Stimulated activated CD4-positive, alpha-beta T cell treated with anti-CD3 and anti-CD28 coated beads, Interleukin-12 subunit alpha, Interleukin-12 subunit beta, amount 100 ng/mL, for 4 hours (primary cell): ENCODE measurements around the gene C14orf93.
"Not testable (repeated sequence)": the region's sequence is repeated elsewhere in the genome, so short reads cannot be mapped to it uniquely, and the experiment has no call there.

Source experiments
- DNase-seq: peaks from one replicate; pipeline ENCODE4 v3.0.0-alpha.2; 2020

The C14orf93 gene

DNA sequence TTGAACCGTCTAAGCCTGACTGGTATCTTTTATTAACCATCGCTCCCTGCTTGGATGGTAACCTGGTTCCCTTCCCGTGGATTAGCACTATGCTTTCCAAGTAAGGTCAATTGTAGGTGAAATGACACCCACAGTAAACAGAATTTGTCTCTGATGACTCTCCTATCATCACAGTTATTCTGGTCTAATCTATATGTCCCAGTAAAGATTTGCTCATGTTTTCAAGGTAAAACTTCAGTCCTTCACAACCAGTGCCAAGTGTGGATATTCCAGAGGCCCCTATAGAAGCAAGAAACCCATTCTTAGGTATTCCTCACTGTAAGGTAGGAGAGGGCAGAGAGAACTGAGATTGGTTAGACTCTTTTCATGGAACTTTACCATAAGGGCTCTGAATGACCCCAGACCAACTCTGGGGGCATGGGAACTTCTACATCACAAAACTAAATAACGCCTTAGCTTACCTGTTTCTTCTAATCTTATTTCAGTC, 43.1 kb downstream of the C14orf93 start:
- DNase-seq = no peak

DNA sequence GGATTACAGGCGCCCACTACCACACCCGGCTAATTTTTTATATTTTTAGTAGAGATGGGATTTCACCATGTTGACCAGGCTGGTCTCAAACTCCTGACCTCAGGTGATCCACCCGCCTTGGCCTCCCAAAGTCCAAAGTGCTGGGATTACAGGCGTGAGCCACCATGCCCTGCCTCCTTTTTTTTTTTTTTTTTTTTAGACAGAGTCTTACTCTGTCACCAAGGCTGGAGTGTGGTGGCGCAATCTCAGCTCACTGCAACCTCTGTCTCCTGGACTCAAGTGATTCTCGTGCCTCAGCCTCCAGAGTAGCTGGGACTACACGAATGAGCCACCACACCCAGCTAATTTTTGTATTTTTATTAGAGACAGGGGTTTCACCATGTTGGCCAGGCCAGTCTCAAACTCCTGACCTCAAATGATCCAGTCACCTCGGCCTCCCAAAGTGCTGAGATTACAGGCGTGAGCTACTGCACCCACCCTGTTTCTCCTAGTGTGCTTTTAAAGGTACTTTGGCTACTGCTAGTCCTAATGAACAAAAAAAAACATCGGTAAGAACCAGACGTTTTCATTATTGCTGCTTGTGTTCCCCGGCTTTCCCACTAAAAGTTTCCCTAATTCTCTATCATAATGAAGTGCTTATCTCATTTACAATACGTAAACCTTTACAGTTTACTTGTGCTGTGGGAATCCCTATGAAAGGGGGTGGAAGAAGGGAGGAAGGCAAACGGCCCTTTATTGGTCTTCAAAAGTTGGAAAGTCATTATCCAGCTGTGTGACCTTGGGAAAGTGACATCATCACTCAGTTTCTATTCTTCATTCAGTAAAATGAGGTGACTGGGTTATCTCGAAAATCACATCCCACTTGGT, 43.8 kb downstream of the C14orf93 start:
- DNase-seq = not testable (repeated sequence)

DNA sequence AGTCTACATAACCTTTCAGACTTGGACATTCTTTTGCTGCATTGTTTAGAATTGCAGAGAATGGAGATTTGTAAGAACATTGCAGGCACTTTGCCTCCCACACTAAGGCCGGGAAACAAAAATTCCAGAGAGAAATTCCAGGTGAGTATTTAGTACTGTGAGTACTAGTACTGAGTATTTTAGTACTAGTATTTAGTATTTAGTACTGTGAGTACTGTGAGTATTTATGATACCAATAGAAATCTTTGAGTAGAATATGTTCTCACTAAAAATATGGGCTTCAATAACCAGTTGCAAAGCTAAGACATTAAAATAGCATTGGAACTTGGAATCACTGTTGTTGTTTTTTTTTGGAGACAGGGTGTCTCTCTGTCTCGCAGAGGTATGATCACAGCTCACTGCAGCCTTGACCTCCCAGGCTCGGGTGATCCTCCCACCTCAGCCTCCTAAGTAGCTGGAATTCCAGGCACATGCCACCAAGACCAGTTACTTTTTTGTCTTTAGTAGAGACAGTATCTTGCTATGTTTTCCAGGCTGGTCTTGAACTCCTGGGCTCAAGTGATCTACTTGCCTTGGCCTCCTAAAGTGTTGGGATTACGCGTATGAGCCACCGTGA, 47.8 kb downstream of the C14orf93 start:
- no peak for DNase-seq

DNA sequence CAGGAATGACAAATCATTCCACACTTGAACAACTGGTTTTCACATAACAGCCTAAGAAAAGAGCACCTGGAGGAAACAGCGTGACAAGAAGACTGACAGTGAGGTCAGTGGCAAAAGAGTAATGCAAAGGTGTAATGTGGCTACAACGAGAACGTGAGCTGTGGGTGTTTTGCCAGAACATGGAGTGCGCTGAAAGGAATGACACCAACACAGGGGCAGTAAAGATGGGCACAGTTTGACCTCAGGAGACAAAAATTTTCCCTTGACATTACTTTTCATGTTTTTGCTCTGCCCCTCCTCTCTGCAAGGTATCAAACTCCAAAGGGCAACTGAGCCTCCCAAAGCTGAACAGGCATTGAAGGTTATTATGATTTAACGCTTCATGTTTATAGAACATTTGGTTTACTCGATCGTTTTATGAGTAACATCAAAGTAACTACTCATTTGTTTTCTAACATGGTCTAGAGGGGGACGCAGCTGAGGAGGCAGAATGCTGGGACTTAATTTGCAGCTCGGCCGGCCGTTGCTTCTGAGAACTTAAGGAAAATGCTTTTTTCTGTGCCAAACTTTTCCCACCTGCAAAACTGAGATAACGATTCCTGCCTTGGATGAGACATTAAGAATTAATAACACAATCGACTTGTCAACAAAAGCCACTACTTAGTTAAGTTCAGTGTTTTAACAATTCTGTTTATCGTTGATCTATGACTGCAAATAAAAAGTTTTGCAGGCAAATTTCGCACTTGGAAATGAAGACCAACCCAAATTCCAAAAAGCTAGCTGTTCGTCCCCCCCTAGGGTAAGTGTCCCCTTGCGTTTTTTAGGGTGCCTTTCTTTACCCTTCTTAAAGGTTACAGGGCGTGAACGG, 54.0 kb downstream of the C14orf93 start:
- DNase-seq = no peak

DNA sequence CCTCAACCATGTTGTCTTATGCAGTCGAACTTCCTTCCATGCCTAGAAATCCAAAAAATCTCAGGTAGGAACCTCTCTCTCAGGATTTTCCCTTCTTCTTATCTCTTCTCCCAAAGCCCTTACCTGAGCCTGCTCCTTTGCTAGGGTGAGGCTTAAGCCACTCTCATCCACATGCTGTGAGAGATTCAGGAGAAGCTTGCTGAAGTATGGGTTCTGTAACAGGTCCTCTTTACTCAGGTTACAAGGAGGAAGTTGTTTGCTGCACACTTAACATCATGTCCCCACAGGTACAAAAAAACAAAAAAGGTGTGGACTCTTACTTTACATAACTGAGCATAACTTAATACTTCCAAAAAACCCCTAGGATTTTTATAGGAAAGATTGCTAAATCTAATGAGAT, 57.5 kb downstream of the C14orf93 start:
- no peak for DNase-seq

DNA sequence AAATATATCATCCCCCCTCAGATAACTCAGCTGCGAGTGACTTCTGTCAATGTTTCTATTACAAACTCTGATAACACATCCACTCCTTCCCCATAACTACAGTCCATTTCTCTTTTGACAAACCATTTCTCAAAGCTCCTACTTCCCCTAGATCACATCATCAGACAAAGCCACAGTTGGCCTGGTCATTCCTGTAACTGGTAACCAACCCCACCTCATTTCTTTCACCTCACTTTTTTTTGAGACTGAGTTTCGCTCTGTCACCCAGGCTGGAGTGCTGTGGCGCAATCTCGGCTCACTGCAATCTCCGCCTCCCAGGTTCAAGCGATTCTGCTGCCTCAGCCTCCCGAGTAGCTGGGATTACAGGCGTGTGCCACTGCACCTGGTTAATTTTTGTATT, 58.1 kb downstream of the C14orf93 start:
- not testable (repeated sequence) for DNase-seq

DNA sequence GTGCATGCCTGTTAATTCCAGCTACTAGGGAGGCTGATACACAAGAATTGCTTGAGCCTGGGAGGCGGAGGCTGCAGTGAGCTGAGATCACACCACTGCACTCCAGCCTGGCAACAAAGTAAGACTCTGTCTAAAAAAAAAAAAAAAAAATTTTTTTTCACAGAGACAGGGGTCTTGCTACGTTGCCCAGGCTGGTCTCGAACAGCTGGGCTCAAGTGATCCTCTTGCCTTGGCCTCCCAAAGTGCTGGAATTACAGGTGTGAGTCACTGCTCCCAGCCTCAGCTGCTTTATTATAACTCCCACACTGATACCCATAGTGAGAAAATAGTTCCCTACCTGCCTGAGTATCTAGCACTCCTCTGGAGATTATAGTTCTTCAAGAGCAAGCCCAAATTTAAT, 64.3 kb downstream of the C14orf93 start:
- DNase-seq = no peak

DNA sequence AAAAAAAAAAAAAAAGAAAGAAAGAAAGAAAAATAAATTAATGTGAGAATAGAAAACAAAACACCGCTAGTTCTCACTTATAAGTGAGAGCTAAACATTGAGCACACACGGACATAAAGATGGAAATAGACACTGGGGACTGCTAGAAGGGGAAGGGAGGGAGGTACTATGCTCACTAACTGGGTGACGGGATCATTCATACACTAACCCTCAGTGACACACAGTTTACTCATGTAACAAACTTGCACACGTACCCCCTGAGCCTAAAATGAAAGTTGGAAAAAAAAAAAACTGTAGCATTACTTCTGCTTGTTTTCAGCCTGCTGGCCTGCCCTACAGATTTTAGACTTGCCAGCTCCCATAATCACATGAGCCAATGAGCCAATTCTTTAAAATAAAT, 70.3 kb downstream of the C14orf93 start:
- no peak for DNase-seq
